IPS-NIHi7 (cell line): ENCODE results near the gene KDM6A.
"Not testable (repeated sequence)": the region's sequence is repeated elsewhere in the genome, so short reads cannot be mapped to it uniquely, and the experiment has no call there.

Source experiments
- DNase-seq: peaks from one replicate; pipeline ENCODE4 v3.0.0; 2012; ENCODE audit warnings: mixed read lengths; ENCODE audit errors: extremely low spot score

Gene KDM6A

GRCh38 chrX:44961817-44962607 is 89.0 kb downstream of the KDM6A start:
- DNase-seq, result no peak

- DNase-seq, result no peak
Measured at GRCh38 chrX:44962944-44963343, 90.0 kb downstream of the KDM6A start.

- no peak for DNase-seq
Measured at GRCh38 chrX:44967221-44967620, 94.2 kb downstream of the KDM6A start.

- DNase-seq, result no peak
Measured at GRCh38 chrX:44970709-44971108, 97.7 kb downstream of the KDM6A start.

GRCh38 chrX:44971674-44972073 is 98.7 kb downstream of the KDM6A start:
- DNase-seq, result no peak

- DNase-seq, result no peak
Measured at GRCh38 chrX:44972132-44972531, 99.1 kb downstream of the KDM6A start.

GRCh38 chrX:44973420-44973932 is 100.5 kb downstream of the KDM6A start:
- DNase-seq, result no peak

GRCh38 chrX:44974451-44974850 is 101.5 kb downstream of the KDM6A start:
- no peak for DNase-seq

- DNase-seq, result no peak
Measured at GRCh38 chrX:44975666-44976263, 102.8 kb downstream of the KDM6A start.

- DNase-seq, result no peak
Measured at GRCh38 chrX:44978976-44979375, 106.0 kb downstream of the KDM6A start.

- no peak for DNase-seq
Measured at GRCh38 chrX:44980403-44980802, 107.4 kb downstream of the KDM6A start.

GRCh38 chrX:44980883-44981282 is 107.9 kb downstream of the KDM6A start:
- DNase-seq, result no peak

GRCh38 chrX:44989995-44990770 is 117.2 kb downstream of the KDM6A start:
- no peak for DNase-seq

GRCh38 chrX:44992775-44993174 is 119.8 kb downstream of the KDM6A start:
- DNase-seq, result no peak

- no peak for DNase-seq
Measured at GRCh38 chrX:44996277-44996676, 123.3 kb downstream of the KDM6A start.

GRCh38 chrX:44997282-44997812 is 124.4 kb downstream of the KDM6A start:
- no peak for DNase-seq

GRCh38 chrX:44997888-44998287 is 124.9 kb downstream of the KDM6A start:
- no peak for DNase-seq

GRCh38 chrX:44999237-44999636 is 126.2 kb downstream of the KDM6A start:
- not testable (repeated sequence) for DNase-seq

- DNase-seq, result not testable (repeated sequence)
Measured at GRCh38 chrX:44999872-45000271, 126.9 kb downstream of the KDM6A start.

GRCh38 chrX:45001048-45001447 is 128.1 kb downstream of the KDM6A start:
- no peak for DNase-seq

- DNase-seq, result no peak
Measured at GRCh38 chrX:45003085-45003484, 130.1 kb downstream of the KDM6A start.
